Left lobe of liver (tissue), 2 donors: ENCODE data around the gene CNNM2. TPM values are rescaled to one million over a fixed set of nuclear protein-coding genes. Genes with fewer than 3 reads are reported as not detected.
"Not testable (repeated sequence)": the region's sequence is repeated elsewhere in the genome, so short reads cannot be mapped to it uniquely, and the experiment has no call there.

Source experiments
- ATAC-seq: fragments of 200-7000 bp; cut with Tn5 transposase; one replicate; pipeline ENCODE4 v1.9.1; 2020; ENCODE audit warnings: mild to moderate bottlenecking, moderate library complexity
- DNase-seq: peaks from one replicate; pipeline ENCODE4 v3.0.0-alpha.2; 2020; ENCODE audit warnings: low spot score
- total RNA-seq: library from RNA; stranded (reverse); gene quantifications from one replicate; pipeline ENCODE4 v1.2.1, GENCODE V29; 2021
- donor health status: DM: no; HTN: no; CAD: no; lungs with moderate emphysema.
- donor health status: DM: no; HTN: yes; CAD: no.

CNNM2 gene
- total RNA-seq, 1 donor from 2014 or later: 7.9 TPM

- ATAC-seq (no peak), DNase-seq (no peak)
These were observed 46.6 kb downstream of the CNNM2 start for GRCh38 chr10:102964713-102965112.

DNA sequence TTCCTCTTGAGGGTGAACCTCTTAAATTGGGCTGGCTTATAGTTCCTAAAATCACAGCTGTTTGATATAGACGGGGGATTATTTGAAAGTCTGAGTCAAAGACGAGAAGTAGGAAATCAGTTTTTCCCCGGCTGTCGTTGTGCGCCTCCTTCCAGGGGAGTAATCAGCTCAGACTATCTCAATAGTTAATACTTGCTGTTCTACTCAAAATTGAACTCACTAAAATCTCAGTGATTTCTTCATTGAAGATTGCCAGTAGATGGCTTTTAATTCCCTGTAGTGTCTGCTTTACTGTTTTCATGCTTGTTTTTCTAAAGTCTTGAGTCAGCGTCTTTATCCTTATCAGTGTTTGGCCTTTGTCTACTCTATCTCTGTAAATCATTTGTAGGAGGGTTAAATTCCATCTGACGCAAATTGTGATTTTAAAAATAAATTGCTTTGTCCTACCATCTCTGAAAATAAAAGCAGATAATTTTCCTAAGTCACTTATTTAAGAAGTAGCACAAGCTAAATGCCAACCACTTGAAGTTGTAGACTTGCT is 47.3 kb downstream of the CNNM2 start:
- peak; percentile 83 for ATAC-seq
- DNase-seq: no peak

DNA sequence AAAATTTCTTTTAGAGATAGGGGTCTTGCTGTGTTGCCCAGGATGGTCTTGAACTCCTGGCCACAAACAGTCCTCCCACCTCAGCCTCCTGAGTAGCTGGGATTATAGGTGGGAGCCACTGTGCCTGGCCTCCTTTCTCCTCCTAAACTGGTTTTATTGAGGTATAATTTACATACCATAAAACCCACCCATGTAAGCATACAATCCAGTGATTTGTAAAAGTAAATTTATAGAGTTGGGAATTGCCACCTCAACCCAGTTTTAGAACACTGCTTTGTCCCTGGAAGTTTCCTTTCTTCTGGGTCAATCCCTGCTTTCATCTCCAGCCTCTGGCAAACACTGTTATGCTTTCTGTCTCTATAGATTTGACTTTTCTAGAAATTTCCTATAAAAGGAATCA is 49.0 kb downstream of the CNNM2 start:
- no peak for ATAC-seq

DNA sequence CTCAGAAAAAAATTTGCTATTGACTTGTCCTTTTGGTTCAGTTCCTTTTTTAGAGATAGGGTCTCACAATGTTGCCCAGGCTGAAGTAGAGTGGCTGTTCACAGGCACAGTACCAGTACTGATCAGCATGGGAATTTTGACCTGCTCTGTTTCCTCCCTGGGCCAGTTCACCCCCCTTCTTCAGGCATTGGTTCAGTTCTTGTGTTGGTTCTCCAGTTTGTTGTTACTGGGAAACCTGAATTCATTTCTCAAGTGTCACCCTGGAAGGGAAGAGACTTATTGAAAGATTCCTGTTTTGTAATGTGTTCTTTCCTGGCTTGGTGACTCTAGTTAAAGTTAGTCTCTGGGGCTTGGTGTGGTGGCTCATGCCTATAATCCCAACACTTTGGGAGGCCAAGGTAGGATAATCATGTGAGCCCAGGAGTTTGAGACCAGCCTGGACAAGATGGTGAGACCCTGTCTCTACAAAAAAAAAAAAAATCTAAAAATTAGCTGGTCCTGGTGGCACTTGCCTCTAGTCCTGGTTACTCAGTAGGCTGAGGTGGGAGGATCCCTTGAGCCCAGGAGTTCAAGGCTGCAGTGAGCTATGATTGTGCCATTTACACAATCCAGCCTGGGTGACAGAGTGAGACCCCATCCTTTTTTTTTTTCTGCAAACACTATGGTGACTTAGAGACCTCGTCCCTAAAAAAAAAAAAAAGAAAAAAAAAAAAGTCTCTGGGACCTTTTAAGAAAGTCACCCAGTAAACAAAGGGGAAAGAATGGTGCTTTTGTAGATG is 52.7 kb downstream of the CNNM2 start:
- DNase-seq (no peak), ATAC-seq (no peak)

More for the DNA sequence above, 49.0 kb downstream of the CNNM2 start:
- no peak for DNase-seq

- ATAC-seq (peak; percentile 93), DNase-seq (no peak)
These were observed 57.6 kb downstream of the CNNM2 start for GRCh38 chr10:102975483-102976379.

DNA sequence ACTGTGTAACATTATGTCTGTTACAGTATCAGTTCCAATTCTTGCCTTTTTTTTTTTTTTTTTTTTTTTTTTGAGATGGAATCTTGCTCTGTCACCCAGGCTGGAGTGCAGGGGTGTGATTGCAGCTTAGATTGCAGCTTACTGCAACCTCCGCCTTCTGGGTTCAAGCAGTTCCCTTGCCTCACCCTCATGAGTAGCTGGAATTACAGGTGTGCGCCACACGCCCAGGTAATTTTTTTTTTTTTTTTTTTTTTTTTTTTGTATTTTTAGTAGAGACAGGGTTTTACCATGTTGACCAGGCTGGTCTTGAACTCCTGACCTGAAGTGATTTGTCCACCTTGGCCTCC is 58.3 kb downstream of the CNNM2 start:
- ATAC-seq, DNase-seq: not testable (repeated sequence)

- ATAC-seq (no peak), DNase-seq (no peak)
These were observed 64.2 kb downstream of the CNNM2 start for GRCh38 chr10:102982296-102982695.

- DNase-seq (no peak), ATAC-seq (no peak)
These were observed 66.0 kb downstream of the CNNM2 start for GRCh38 chr10:102984086-102984485.

- no peak for DNase-seq
- ATAC-seq: peak; percentile 32
These were observed 67.7 kb downstream of the CNNM2 start for GRCh38 chr10:102985811-102986210.

DNA sequence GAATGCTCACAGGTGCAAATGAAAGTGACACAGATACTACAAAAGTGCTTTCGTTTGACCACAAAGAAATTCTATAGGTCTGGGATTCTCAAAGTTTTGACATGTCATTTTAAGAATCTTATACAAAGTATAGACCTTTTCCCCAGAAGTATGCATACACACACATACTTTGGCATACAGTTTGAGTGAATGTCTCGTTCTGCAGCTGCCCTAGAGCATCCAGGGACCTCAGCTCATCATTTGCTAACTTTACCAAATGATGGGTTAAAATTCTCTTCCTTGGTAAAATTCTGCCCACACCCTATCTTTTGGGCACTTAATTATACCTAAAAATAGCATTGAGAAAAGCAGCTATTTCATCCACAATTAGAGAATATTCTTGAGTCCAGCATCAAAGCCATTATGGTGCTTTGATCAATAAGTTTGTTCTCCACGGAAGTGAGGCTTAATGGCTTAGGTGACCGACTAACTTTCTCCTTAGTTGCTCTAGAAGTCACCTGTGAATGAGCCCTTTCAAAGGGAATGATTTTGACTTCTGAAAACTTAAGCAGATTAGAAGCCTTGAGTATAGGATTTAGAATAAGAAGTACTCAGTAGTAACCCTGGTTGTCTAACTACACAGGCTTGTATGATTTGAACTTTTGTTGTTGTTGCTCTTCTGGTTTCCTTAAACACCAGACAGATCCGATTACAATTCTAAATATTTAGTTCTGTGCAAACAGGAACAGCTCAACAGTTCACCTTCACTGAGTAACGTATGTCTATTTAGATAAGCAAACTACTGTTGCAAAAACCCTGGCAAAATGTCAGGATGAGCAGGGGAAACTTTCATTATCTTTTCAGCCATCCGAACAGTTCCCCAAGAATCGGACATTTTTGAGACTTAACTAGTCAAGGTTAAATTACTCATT is 70.6 kb downstream of the CNNM2 start:
- DNase-seq (no peak), ATAC-seq (peak; percentile 78)

DNA sequence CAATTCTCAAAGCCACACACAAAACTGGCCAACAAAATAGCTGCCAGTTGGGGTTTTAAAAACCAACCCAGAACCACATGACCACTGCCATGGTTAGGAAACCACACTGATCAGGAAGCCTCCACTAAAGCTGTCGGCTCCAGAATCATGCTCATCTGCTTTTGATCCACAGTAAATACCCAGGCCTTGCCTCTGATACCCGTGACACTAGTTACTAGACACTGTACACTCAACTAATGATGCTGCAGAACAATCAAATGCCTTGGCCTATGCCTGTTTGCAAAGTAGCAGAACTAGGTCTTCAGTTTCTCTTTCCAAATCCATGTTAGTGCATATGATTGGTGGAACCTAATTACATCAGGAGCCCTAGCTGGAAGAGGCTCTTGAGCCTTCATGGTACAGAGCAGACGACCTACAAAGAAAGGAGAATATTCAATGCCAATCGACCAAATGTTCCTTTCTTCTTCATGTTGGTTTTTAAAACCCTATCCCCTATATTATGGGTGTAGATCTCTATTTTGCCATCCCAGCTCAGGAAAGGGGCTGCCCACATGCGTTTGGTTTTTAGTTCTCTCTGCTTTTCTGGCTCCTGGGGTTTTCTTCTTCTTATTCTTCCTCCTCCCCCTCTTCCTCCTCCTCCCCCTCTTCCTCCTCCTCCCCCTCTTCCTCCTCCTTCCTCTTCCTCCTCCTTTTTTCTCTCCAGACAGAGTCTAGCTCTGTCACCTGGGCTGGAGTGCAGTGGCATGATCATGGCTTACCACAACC is 76.6 kb downstream of the CNNM2 start:
- ATAC-seq: no peak

GRCh38 chr10:102996876-102997275 is 78.8 kb downstream of the CNNM2 start:
- ATAC-seq: no peak
- no peak for DNase-seq

More for the DNA sequence above, 76.6 kb downstream of the CNNM2 start:
- no peak for DNase-seq

DNA sequence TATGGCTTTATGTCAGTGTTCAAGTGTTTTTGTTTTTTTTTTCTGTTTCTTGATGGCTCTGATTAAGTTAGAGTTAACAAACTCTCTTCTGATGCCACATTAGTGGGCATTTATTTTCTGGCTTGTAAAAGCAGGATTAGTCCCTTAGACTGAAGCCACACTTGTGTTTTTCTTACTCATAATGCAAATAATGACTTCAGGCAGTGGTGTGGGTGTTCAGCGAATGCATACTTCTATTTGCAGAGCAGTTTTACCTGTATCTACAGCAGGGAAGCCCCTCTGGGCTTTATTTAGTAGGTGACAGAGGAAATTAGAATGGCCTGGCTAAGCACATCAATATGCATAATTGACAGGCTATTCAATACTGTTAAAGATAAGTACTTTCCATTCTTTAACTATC is 79.9 kb downstream of the CNNM2 start:
- ATAC-seq (no peak), DNase-seq (no peak)

DNA sequence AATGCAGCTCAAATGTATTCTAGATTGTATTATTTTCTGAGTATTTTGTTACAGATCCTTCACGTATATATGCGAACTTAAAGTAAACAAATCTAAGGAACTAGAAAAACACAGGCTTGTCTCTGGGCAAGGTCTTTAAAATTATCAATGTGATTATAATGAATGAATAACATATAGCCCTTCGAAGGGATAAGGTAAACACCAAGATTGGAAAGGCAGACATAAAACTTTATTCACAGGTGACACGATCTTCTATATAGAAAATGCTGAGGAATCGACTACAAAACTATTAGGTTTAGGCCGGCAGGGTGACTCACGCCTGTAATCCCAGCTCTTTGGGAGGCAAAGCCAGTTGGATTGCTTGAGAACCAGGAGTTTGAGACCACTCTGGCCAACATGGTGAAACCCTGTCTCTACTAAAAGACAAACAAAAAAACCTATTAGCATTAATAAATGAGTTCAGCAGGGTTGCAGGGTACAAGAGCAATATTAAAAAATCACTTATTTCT is 80.4 kb downstream of the CNNM2 start:
- no peak for ATAC-seq

DNA sequence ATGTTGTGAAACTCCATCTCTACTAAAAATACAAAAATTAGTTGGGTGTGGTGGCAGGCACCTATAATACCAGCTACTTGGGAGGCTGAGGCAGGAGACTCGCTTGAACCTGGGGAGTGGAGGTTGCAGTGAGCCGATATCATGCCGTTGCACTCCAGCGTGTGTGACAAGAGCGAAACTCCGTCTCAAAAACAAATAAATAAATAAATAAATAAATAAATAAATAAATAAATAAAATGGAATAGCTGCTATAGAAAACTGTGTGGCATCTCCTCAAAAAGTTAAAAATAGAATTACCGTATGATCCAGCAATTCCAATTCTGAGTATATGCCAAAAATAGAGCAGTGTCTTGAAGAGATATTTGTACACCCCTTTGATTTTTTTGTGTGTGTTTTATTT is 82.0 kb downstream of the CNNM2 start:
- not testable (repeated sequence) for ATAC-seq, DNase-seq

More for the DNA sequence above, 80.4 kb downstream of the CNNM2 start:
- DNase-seq: no peak

DNA sequence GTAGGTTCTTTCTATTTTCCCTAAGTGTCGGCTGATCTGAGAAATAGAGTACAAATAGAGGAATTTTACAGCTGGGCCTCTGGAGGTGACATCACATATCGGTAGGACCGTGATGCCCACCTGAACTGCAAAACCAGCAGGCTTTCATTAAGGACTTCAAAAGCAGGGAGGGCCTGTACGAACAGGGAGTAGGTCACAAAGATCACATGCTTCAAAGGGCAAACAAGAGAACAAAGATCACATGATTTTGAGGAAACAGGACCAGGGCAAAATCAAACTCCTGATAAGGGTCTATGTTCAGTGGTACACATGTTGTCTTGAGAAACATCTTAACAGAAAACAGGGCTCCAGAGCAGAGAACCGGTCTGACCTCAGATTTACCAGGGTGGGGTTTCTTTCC is 88.9 kb downstream of the CNNM2 start:
- no peak for ATAC-seq

GRCh38 chr10:103013416-103013815 is 95.3 kb downstream of the CNNM2 start:
- DNase-seq (no peak), ATAC-seq (no peak)

More for the DNA sequence above, 88.9 kb downstream of the CNNM2 start:
- no peak for DNase-seq

- no peak for ATAC-seq
- DNase-seq: no peak
These were observed 101.3 kb downstream of the CNNM2 start for GRCh38 chr10:103019425-103019824.

GRCh38 chr10:103021150-103021899 is 103.2 kb downstream of the CNNM2 start:
- peak; percentile 56 for ATAC-seq
- DNase-seq: no peak
